Measurements from ENCODE around the gene GNA15.

GNA15 gene

GRCh38 chr19:3106509-3107141, 29.2 kb upstream of the GNA15 start:
- DNase-seq (ENCODE audit: low read depth): no peak

DNA sequence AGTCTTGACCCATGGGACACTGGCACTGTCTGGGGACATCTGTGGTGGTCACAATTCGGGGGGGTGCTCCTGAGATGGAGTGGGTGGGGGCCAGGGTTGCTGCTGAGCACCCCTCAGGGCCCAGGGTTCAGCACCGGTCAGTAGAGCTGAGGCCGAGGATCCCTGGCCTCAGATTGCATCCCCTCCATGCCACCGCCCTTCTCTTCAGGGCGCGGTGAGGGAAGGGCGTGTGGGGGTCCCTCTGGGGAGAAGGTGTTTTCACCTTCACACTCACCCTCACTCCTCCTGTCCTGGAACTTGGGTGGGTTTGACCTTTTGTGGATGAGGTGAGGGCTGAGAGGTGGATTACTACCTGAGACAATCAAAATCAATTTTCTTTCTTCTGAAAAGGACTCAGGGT, 28.2 kb upstream of the GNA15 start:
- DNase-seq (ENCODE audit: low read depth): no peak

DNA sequence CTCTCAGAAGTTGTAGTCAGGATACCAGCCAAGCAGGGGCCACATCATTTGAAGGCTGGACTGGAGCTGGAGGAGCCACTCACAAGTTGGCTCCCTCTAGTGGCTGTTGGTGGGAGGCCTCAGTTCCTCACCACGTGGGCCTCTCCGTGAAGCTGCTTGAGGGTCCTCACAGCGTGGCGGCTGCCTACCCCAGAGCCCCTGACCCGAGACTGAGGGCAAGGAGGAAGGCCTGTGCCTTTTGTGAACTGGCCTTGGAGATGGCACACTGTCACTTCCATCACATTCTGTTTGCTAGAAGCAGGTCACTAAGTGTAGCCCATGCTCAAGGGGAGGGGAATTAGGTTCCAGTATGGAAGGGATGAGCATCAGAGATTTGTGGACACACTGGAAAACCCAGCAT, 27.1 kb upstream of the GNA15 start:
- DNase-seq (ENCODE audit: low read depth): peak; percentile 36

- no peak for DNase-seq (ENCODE audit: low read depth)
Observed at GRCh38 chr19:3109491-3109890, 26.3 kb upstream of the GNA15 start.

GRCh38 chr19:3110126-3110825, 25.6 kb upstream of the GNA15 start:
- DNase-seq (ENCODE audit: low read depth): no peak

DNA sequence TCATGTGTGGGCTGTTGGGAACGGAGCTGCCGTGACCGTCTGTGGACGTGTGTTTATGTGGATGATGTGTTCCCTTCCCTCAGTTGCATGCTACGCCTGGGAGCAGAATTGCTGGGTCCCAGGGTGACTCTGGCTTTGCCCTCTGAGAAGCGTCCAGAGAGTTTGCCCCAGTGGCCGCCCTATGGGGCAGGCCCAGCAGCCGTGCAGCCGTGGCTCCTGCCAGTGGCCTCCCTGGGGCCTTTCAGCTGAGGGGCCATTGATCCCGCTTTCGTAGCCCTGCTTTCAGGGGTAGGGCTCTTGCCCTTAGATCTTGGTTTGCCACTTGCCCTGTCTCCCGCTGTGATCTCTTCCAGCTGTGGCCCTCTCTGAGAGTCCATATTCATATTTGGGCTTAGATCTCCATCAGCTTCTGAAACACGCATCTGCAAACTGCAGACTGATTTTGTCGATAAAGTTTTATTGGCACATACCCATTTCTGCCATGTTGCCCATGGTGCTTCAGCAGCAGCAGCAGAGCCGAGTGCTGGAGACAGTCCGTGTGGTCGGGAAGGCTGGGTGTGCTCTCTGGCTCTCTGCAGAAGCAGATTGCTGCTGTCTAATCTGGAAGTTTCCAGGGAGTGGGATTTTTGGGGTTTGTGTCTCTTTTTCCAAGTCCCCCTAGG, 24.1 kb upstream of the GNA15 start:
- DNase-seq (ENCODE audit: low read depth): no peak

DNA sequence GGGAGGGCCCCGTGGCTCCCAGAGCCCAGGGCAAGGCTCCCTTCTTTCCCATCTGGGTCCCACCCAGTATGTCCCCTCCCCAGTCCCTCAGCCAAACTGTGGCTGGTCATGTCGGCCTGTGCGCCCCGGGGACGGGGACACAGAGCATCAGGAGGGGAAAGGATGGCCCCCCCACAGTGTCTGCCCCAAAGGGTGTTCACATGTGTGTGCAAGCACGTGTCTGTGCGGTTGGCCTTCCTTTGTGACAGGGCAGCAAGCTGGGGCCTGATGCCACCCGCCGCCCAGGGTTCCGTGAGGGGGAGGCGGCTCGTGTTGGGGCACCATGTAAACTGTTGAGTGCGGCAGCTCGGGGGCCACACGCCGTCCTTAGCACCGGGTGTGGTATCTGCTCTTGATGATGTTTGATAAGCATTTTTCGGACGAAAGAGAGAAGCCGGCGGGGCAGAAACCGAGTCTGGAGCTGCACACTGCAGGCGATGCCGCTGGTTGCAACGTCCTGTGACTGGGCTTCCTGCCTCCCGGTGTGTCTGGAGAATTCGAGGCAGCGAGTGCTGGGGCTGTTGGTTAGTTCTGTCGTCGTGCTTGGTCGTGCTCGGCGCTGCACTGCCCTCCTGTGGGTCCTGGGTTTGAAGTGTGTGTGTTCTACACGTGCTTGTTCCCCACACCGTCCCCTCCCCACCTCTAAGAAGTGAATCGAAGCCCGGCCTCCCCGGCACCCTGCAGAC, 23.3 kb upstream of the GNA15 start:
- no peak for DNase-seq (ENCODE audit: low read depth)

DNA sequence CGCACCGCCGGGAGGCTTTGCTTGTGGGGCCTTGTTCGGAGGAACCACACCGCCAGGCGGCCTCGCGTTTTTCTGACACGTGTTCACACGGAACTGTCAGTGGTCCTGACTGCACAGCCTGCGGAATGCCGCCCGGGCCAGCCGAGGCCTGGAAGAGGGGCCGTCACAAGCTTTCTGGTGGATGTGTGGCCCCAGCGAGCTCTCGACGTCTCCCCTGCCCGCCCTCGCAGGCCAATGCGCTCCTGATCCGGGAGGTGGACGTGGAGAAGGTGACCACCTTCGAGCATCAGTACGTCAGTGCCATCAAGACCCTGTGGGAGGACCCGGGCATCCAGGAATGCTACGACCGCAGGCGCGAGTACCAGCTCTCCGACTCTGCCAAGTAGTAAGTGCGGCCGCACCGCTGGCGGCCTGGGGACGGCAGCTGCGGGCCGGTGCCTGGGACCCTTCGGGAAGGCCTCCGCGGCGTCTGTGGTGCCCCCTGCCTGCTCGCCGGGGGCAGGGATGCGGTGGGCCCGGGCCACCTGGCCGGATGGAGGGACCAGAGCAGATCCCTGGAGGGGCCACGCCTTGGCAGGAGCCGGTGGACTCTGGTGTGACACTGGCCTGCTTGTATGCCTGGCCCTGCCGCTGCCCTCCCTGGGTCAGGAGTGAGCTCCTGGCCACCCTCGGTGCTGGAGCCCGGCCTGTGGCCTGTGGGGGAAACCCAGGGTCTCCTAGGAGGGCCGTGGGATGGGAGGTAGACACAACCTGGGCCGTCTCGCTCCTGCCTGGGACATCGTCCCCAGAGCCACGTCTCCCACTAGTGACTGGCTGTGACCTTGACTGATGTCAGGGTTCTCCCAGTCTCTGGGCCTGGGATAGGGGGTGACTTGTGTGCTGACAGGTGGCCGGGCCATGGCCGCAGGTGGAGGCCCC, 22.5 kb upstream of the GNA15 start:
- DNase-seq (ENCODE audit: low read depth): no peak

GRCh38 chr19:3114018-3114726, 21.7 kb upstream of the GNA15 start:
- no peak for DNase-seq (ENCODE audit: low read depth)

DNA sequence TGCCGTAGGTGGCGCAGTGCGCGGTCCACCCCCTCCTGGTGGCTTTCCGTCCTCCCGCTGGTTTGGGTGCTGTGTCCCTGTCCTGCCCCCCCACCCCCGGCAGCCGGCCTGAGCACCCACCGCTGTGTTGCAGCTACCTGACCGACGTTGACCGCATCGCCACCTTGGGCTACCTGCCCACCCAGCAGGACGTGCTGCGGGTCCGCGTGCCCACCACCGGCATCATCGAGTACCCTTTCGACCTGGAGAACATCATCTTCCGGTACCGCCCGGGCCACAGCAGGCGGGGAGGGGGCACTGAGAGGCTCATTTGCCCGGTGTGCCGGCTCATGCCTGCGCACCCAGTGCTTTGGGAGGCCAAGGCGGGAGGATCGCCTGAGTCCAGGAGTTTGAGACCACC, 21.0 kb upstream of the GNA15 start:
- no peak for DNase-seq (ENCODE audit: low read depth)

DNA sequence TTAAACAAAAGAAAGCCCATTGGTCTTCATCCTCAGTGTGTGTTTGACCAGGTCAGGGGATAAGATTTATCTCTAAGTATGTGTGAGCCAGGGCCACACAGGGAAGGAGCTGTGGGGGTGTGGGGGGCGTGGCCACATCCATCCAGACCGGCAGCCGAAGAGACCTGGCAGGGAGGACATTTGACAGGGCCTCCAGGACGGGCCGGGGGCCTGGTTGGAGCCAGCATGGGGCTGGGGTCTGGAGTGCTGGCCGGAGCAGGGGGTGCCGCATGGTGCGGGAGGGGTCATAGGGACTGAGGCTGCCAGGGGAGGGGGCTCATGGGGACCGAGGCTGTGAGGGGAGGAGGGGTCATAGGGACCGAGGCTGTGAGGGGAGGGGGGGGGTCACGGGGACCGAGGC, 20.4 kb upstream of the GNA15 start:
- DNase-seq (ENCODE audit: low read depth): no peak

- DNase-seq (ENCODE audit: low read depth): no peak
Observed at GRCh38 chr19:3115916-3116602, 19.8 kb upstream of the GNA15 start.

DNA sequence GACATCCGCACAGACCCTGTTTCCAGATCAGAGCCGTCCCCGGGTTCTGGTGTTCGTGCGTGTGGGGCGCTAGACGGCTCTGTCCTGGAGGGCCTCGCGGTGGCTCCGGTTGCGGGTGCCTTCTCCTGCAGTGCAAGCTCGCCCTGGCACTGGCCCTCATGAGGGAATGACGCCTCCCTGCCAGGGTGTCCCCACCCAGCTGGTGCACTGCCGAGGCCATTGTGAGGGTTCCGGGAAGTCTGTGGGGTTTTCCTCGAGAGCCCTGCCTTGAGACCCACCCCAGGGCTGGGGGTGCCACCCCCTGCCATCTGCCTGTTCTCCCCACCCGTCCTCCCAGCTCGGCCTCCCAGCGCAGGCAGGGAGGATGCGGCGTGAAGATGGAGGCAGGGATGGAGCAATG, 19.2 kb upstream of the GNA15 start:
- no peak for DNase-seq (ENCODE audit: low read depth)

GRCh38 chr19:3117716-3118115, 18.1 kb upstream of the GNA15 start:
- DNase-seq (ENCODE audit: low read depth): no peak

GRCh38 chr19:3118232-3119070, 17.4 kb upstream of the GNA15 start:
- no peak for DNase-seq (ENCODE audit: low read depth)

- DNase-seq (ENCODE audit: low read depth): no peak
Observed at GRCh38 chr19:3119071-3119595, 16.7 kb upstream of the GNA15 start.

- no peak for DNase-seq (ENCODE audit: low read depth)
Observed at GRCh38 chr19:3119693-3120380, 16.0 kb upstream of the GNA15 start.

DNA sequence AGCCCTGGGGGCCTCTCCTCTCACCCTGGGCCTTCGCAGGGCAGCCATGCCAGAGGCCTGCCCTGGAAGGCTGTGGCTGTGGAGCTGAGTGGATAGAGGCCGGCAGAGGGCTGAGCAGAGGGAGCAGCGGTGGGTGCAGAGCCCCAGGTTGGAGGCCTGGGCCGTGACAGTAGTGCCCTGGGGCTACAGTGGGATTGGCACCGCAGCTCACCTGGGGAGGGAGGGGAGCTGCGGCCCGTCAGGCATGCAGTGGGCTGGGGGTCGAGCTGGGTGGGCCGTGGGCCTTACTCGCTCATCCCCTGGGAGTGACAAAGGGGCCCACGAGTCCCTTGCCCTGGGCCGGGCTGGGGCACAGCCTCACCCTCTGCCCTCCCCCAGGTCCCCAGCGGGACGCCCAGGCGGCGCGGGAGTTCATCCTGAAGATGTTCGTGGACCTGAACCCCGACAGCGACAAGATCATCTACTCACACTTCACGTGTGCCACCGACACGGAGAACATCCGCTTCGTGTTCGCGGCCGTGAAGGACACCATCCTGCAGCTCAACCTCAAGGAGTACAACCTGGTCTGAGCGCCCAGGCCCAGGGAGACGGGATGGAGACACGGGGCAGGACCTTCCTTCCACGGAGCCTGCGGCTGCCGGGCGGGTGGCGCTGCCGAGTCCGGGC, 15.1 kb upstream of the GNA15 start:
- DNase-seq (ENCODE audit: low read depth): no peak
